ENCODE results near the gene NRROS.
A peak's percentile ranks its signal among the peaks of the same experiment; 100 is the strongest.

Gene NRROS

DNA sequence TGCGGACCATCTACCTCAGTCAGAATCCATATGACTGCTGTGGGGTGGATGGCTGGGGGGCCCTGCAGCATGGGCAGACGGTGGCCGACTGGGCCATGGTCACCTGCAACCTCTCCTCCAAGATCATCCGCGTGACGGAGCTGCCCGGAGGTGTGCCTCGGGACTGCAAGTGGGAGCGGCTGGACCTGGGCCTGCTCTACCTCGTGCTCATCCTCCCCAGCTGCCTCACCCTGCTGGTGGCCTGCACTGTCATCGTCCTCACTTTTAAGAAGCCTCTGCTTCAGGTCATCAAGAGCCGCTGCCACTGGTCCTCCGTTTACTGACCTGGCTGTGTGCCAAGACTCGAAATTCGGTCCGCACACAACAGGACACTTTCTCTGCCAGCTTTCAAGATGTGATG is 21.9 kb downstream of the NRROS start:
- H3K4me1 ChIP-seq (ENCODE audit: insufficient read depth, low read length), result peaks cover 5% of the 10 kb centered on the region
- no peaks in the 10 kb centered on the region for H3K9me3 ChIP-seq (ENCODE audit: low read length)
- H3K4me3 ChIP-seq (ENCODE audit: low read length), result no peak overlapping the region
- no peaks in the 10 kb centered on the region for H3K36me3 ChIP-seq (ENCODE audit: insufficient read depth, low read length)
- no peaks in the 10 kb centered on the region for H3K27me3 ChIP-seq (ENCODE audit: insufficient read depth, low read length)
- no peak overlapping the region for H2AFZ ChIP-seq (ENCODE audit: low read depth, low read length)

GRCh38 chr3:196662033-196662432 is 22.5 kb downstream of the NRROS start:
- H3K4me3 ChIP-seq (ENCODE audit: low read length), result no peak overlapping the region
- no peaks in the 10 kb centered on the region for H3K36me3 ChIP-seq (ENCODE audit: insufficient read depth, low read length)
- no peaks in the 10 kb centered on the region for H3K27me3 ChIP-seq (ENCODE audit: insufficient read depth, low read length)
- H3K9me3 ChIP-seq (ENCODE audit: low read length), result no peaks in the 10 kb centered on the region
- no peak overlapping the region for H2AFZ ChIP-seq (ENCODE audit: low read depth, low read length)
- peaks cover 5% of the 10 kb centered on the region for H3K4me1 ChIP-seq (ENCODE audit: insufficient read depth, low read length)

- H3K36me3 ChIP-seq (ENCODE audit: insufficient read depth, low read length), result no peaks in the 10 kb centered on the region
- no peak overlapping the region for H3K4me3 ChIP-seq (ENCODE audit: low read length)
- no peaks in the 10 kb centered on the region for H3K27me3 ChIP-seq (ENCODE audit: insufficient read depth, low read length)
- no peak overlapping the region for H2AFZ ChIP-seq (ENCODE audit: low read depth, low read length)
- no peaks in the 10 kb centered on the region for H3K9me3 ChIP-seq (ENCODE audit: low read length)
- H3K4me1 ChIP-seq (ENCODE audit: insufficient read depth, low read length), result peaks cover 5% of the 10 kb centered on the region
Measured at GRCh38 chr3:196662711-196663571, 23.4 kb downstream of the NRROS start.

GRCh38 chr3:196666001-196666867 is 26.7 kb downstream of the NRROS start:
- Histone ChIP-seq H3K4me1 (ENCODE audit: insufficient read depth, low read length) (peaks cover 10% of the 10 kb centered on the region), H3K9me3 (ENCODE audit: low read length) (no peaks in the 10 kb centered on the region), H3K4me3 (ENCODE audit: low read length) (peak overlapping the region; percentile 30), H2AFZ (ENCODE audit: low read depth, low read length) (peak overlapping the region; percentile 57), H3K27me3 (ENCODE audit: insufficient read depth, low read length) (no peaks in the 10 kb centered on the region), H3K36me3 (ENCODE audit: insufficient read depth, low read length) (no peaks in the 10 kb centered on the region)

- H3K9me3 ChIP-seq (ENCODE audit: low read length), result no peaks in the 10 kb centered on the region
- H2AFZ ChIP-seq (ENCODE audit: low read depth, low read length), result no peak overlapping the region
- H3K36me3 ChIP-seq (ENCODE audit: insufficient read depth, low read length), result no peaks in the 10 kb centered on the region
- no peak overlapping the region for H3K4me3 ChIP-seq (ENCODE audit: low read length)
- H3K27me3 ChIP-seq (ENCODE audit: insufficient read depth, low read length), result no peaks in the 10 kb centered on the region
- peaks cover 10% of the 10 kb centered on the region for H3K4me1 ChIP-seq (ENCODE audit: insufficient read depth, low read length)
Measured at GRCh38 chr3:196667056-196667825, 27.7 kb downstream of the NRROS start.

- Histone ChIP-seq H3K36me3 (ENCODE audit: insufficient read depth, low read length) (no peaks in the 10 kb centered on the region), H3K27me3 (ENCODE audit: insufficient read depth, low read length) (no peaks in the 10 kb centered on the region), H3K9me3 (ENCODE audit: low read length) (no peaks in the 10 kb centered on the region), H2AFZ (ENCODE audit: low read depth, low read length) (no peak overlapping the region), H3K4me1 (ENCODE audit: insufficient read depth, low read length) (peaks cover 10% of the 10 kb centered on the region), H3K4me3 (ENCODE audit: low read length) (no peak overlapping the region)
Measured at GRCh38 chr3:196670339-196670738, 30.8 kb downstream of the NRROS start.

GRCh38 chr3:196673632-196674031 is 34.1 kb downstream of the NRROS start:
- Histone ChIP-seq H3K4me1 (ENCODE audit: insufficient read depth, low read length) (peaks cover 5% of the 10 kb centered on the region), H3K36me3 (ENCODE audit: insufficient read depth, low read length) (no peaks in the 10 kb centered on the region), H2AFZ (ENCODE audit: low read depth, low read length) (no peak overlapping the region), H3K4me3 (ENCODE audit: low read length) (no peak overlapping the region), H3K9me3 (ENCODE audit: low read length) (no peaks in the 10 kb centered on the region), H3K27me3 (ENCODE audit: insufficient read depth, low read length) (no peaks in the 10 kb centered on the region)

DNA sequence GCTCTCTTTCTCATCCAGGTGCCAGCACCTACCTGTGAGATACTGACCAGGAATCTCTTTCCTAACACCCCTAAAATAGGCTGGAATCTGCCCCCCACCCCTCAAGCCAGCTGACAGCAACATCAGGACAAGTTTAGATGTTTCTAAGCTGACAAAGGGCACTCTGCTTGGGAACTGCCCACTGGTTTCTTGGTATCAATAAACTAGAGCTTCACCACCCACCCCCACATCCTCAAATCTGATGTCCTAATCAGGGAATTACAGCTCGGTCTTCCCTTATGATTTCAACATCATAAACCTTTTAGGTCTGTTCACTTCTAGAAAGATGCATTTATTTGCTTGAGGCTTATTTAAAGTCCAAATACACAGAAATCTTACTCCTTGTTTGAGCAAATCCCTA is 37.9 kb downstream of the NRROS start:
- Histone ChIP-seq H2AFZ (ENCODE audit: low read depth, low read length) (no peak overlapping the region), H3K4me1 (ENCODE audit: insufficient read depth, low read length) (no peaks in the 10 kb centered on the region), H3K27me3 (ENCODE audit: insufficient read depth, low read length) (no peaks in the 10 kb centered on the region), H3K36me3 (ENCODE audit: insufficient read depth, low read length) (no peaks in the 10 kb centered on the region), H3K4me3 (ENCODE audit: low read length) (no peak overlapping the region), H3K9me3 (ENCODE audit: low read length) (peaks cover 2% of the 10 kb centered on the region)

- Histone ChIP-seq H3K9me3 (ENCODE audit: low read length) (peaks cover 2% of the 10 kb centered on the region), H3K4me3 (ENCODE audit: low read length) (no peak overlapping the region), H3K36me3 (ENCODE audit: insufficient read depth, low read length) (no peaks in the 10 kb centered on the region), H2AFZ (ENCODE audit: low read depth, low read length) (no peak overlapping the region), H3K4me1 (ENCODE audit: insufficient read depth, low read length) (no peaks in the 10 kb centered on the region), H3K27me3 (ENCODE audit: insufficient read depth, low read length) (no peaks in the 10 kb centered on the region)
Measured at GRCh38 chr3:196677931-196678330, 38.4 kb downstream of the NRROS start.

- Histone ChIP-seq H3K9me3 (ENCODE audit: low read length) (peaks cover 2% of the 10 kb centered on the region), H3K27me3 (ENCODE audit: insufficient read depth, low read length) (peaks cover 2% of the 10 kb centered on the region)
Measured at GRCh38 chr3:196684548-196685407, 45.3 kb downstream of the NRROS start.

DNA sequence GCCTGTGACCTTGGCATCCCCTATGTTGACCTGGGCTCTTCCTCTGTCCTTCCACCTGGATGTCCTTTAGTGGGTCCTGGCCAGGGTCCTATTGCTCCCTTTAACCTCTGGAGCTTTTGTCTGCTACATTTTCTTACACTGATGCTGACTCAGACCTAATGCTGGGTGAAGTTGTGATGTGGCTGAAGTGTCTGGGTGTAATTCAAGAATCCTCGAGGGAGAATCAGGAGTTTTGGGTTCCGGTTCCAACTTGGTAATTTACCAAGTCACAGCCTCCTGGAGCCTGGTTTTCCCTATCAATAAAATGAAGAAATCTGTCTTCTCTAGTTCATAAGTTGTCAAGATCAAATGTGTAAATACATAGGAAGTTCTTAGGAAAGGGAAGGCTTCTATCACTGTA is 46.9 kb downstream of the NRROS start:
- no peak overlapping the region for H3K4me3 ChIP-seq (ENCODE audit: low read length)
- no peak overlapping the region for H2AFZ ChIP-seq (ENCODE audit: low read depth, low read length)
- peaks cover 2% of the 10 kb centered on the region for H3K9me3 ChIP-seq (ENCODE audit: low read length)
- no peaks in the 10 kb centered on the region for H3K36me3 ChIP-seq (ENCODE audit: insufficient read depth, low read length)
- H3K4me1 ChIP-seq (ENCODE audit: insufficient read depth, low read length), result peaks cover 2% of the 10 kb centered on the region
- H3K27me3 ChIP-seq (ENCODE audit: insufficient read depth, low read length), result peaks cover 2% of the 10 kb centered on the region

More at GRCh38 chr3:196684548-196685407, 45.3 kb downstream of the NRROS start:
- Histone ChIP-seq H3K36me3 (ENCODE audit: insufficient read depth, low read length) (no peaks in the 10 kb centered on the region), H3K4me1 (ENCODE audit: insufficient read depth, low read length) (peaks cover 2% of the 10 kb centered on the region), H2AFZ (ENCODE audit: low read depth, low read length) (no peak overlapping the region), H3K4me3 (ENCODE audit: low read length) (no peak overlapping the region)

- no peak overlapping the region for H3K4me3 ChIP-seq (ENCODE audit: low read length)
- peaks cover 2% of the 10 kb centered on the region for H3K4me1 ChIP-seq (ENCODE audit: insufficient read depth, low read length)
- H3K9me3 ChIP-seq (ENCODE audit: low read length), result no peaks in the 10 kb centered on the region
- H3K36me3 ChIP-seq (ENCODE audit: insufficient read depth, low read length), result no peaks in the 10 kb centered on the region
- H3K27me3 ChIP-seq (ENCODE audit: insufficient read depth, low read length), result peaks cover 2% of the 10 kb centered on the region
- H2AFZ ChIP-seq (ENCODE audit: low read depth, low read length), result no peak overlapping the region
Measured at GRCh38 chr3:196688349-196688748, 48.9 kb downstream of the NRROS start.

All from neuron (in vitro differentiated cells).